GM21367 (cell line): ENCODE measurements around the gene CNPY2.
A peak's percentile ranks its signal among the peaks of the same experiment; 100 is the strongest.
"Not testable (repeated sequence)": the region's sequence is repeated elsewhere in the genome, so short reads cannot be mapped to it uniquely, and the experiment has no call there.

Source experiments
- ATAC-seq: cut with Tn5 transposase; IDR thresholded peaks from one replicate; pipeline ENCODE4 v1.9.1; 2021; ENCODE audit not compliant: unreplicated experiment

Gene CNPY2

GRCh38 chr12:56333679-56334489, 18.1 kb upstream of the CNPY2 start, which contains the start of gene PAN2:
Gene PAN2 (minus strand): TSS chr12:56334000. CDS start chr12:56333094, 906 bp downstream.
- peak; percentile 78 for ATAC-seq

- no peak for ATAC-seq
These were observed 17.4 kb upstream of the CNPY2 start for GRCh38 chr12:56333197-56333678.

GRCh38 chr12:56332512-56333196, 16.9 kb upstream of the CNPY2 start:
- ATAC-seq = no peak

GRCh38 chr12:56330936-56331490, 15.2 kb upstream of the CNPY2 start:
- ATAC-seq = no peak

GRCh38 chr12:56326533-56326932, 10.7 kb upstream of the CNPY2 start:
- no peak for ATAC-seq

GRCh38 chr12:56326126-56326525, 10.3 kb upstream of the CNPY2 start:
- no peak for ATAC-seq

GRCh38 chr12:56324206-56324605, 8.4 kb upstream of the CNPY2 start:
- no peak for ATAC-seq

- not testable (repeated sequence) for ATAC-seq
These were observed 5.8 kb upstream of the CNPY2 start for GRCh38 chr12:56321610-56322009.

GRCh38 chr12:56321027-56321426, 5.2 kb upstream of the CNPY2 start:
- ATAC-seq = no peak

GRCh38 chr12:56317675-56318074, 1.9 kb upstream of the CNPY2 start:
- ATAC-seq = no peak

- ATAC-seq = no peak
These were observed 553 bp downstream of the CNPY2 start for GRCh38 chr12:56315249-56315621.

- no peak for ATAC-seq
These were observed 4.8 kb downstream of the CNPY2 start for GRCh38 chr12:56311003-56311402.

- no peak for ATAC-seq
These were observed 7.1 kb downstream of the CNPY2 start for GRCh38 chr12:56308714-56309113.

GRCh38 chr12:56307221-56307965, 8.4 kb downstream of the CNPY2 start:
- no peak for ATAC-seq

- ATAC-seq = no peak
These were observed 10.8 kb downstream of the CNPY2 start for GRCh38 chr12:56304872-56305590.

GRCh38 chr12:56304276-56304675, 11.5 kb downstream of the CNPY2 start:
- ATAC-seq = no peak

- no peak for ATAC-seq
These were observed 14.9 kb downstream of the CNPY2 start for GRCh38 chr12:56300644-56301464.

GRCh38 chr12:56299853-56300643, 15.7 kb downstream of the CNPY2 start, which contains the start of gene CS:
Gene CS (minus strand): TSS chr12:56300330. CDS start chr12:56300201, 129 bp downstream.
- peak; percentile 91 for ATAC-seq
